ENCODE measurements around the gene FPR2. TPM values are rescaled to one million over a fixed set of nuclear protein-coding genes. Genes with fewer than 3 reads are reported as not detected.

Gene FPR2
- total and polyA plus RNA-seq, 2 of the 13 experiments (the other 11 are each of a cell fraction or from before 2014, with no cell fraction given) = not detected

DNA sequence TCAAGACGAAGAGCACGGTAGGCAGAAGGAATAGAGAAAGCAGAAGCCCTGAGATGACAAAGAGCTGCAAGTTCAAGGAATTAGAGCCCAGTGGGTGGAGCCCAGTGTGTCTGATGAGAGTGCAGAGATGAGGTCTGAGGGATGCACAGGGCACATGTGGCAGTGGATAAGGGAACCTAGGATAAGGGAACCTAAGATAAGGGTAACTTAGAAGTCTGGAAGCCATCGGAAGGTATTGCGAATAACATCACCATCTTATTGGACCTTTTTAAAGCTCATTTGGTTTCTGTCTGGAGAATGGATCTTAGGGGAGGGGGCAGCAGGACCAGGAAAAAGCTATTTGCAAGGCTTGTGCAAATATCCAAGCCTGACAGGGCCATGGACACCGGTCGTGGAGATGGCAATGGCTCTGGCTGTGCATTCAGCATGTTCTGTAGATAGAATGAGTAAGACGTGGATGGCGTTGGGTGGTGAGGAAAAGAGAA is 35.3 kb downstream of the FPR2 start:
- TF ChIP-seq ZNF432 (CRISPR knock-in tag; IDR thresholded peaks at IDR 0.05; ENCODE audit: borderline replicate concordance) (no peak), KMT2A (CRISPR knock-in tag; IDR thresholded peaks at IDR 0.05) (no peak), SMARCE1 (IDR thresholded peaks at IDR 0.05; ENCODE audit: borderline replicate concordance) (no peak), ZFP82 (CRISPR knock-in tag; IDR thresholded peaks at IDR 0.05; ENCODE audit: borderline replicate concordance) (no peak), ZNF670 (CRISPR knock-in tag; IDR thresholded peaks at IDR 0.05; ENCODE audit: borderline replicate concordance) (no peak), RXRB (CRISPR knock-in tag; IDR thresholded peaks at IDR 0.05; ENCODE audit: borderline replicate concordance) (no peak), ZBTB7B (CRISPR knock-in tag; IDR thresholded peaks at IDR 0.05) (no peak), HNF4G (IDR thresholded peaks at IDR 0.05; ENCODE audit: borderline replicate concordance, low read depth, low read length) (no peak), HNF4G (CRISPR knock-in tag; IDR thresholded peaks at IDR 0.05; ENCODE audit: borderline replicate concordance, low read depth) (no peak), ZBTB1 (CRISPR knock-in tag; IDR thresholded peaks at IDR 0.05; ENCODE audit: borderline replicate concordance) (no peak), SSRP1 (CRISPR knock-in tag; IDR thresholded peaks at IDR 0.05) (no peak)
- TF ChIP-seq, protein P1, sequence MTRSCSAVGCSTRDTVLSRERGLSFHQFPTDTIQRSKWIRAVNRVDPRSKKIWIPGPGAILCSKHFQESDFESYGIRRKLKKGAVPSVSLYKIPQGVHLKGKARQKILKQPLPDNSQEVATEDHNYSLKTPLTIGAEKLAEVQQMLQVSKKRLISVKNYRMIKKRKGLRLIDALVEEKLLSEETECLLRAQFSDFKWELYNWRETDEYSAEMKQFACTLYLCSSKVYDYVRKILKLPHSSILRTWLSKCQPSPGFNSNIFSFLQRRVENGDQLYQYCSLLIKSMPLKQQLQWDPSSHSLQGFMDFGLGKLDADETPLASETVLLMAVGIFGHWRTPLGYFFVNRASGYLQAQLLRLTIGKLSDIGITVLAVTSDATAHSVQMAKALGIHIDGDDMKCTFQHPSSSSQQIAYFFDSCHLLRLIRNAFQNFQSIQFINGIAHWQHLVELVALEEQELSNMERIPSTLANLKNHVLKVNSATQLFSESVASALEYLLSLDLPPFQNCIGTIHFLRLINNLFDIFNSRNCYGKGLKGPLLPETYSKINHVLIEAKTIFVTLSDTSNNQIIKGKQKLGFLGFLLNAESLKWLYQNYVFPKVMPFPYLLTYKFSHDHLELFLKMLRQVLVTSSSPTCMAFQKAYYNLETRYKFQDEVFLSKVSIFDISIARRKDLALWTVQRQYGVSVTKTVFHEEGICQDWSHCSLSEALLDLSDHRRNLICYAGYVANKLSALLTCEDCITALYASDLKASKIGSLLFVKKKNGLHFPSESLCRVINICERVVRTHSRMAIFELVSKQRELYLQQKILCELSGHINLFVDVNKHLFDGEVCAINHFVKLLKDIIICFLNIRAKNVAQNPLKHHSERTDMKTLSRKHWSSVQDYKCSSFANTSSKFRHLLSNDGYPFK (CRISPR knock-in tag; IDR thresholded peaks at IDR 0.05; ENCODE audit: borderline replicate concordance) = no peak
- TF ChIP-seq, protein P2, sequence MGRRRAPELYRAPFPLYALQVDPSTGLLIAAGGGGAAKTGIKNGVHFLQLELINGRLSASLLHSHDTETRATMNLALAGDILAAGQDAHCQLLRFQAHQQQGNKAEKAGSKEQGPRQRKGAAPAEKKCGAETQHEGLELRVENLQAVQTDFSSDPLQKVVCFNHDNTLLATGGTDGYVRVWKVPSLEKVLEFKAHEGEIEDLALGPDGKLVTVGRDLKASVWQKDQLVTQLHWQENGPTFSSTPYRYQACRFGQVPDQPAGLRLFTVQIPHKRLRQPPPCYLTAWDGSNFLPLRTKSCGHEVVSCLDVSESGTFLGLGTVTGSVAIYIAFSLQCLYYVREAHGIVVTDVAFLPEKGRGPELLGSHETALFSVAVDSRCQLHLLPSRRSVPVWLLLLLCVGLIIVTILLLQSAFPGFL (CRISPR knock-in tag; IDR thresholded peaks at IDR 0.05) = no peak
- no peak overlapping the region for H2AFZ ChIP-seq (ENCODE audit: low read length)
- no peak overlapping the region for H3K4me3 ChIP-seq (replicated peaks in 1 of 3; ENCODE audit: insufficient read depth in 1 of 3, low read depth in 2 of 3, low read length in 3 of 3)
- intact Hi-C loops (cut with micrococcal nuclease; ENCODE audit: unreplicated experiment) = no loop called here
- CTCF ChIA-PET (ENCODE audit: low intra/inter-chr PET ratio, low total read pairs) = no interaction called here
- peaks cover 10% of the 10 kb centered on the region; the same call in 1 of the 2 replicates for H3K4me1 ChIP-seq (ENCODE audit: insufficient read depth, low read length)
- FAIRE-seq = no peak
- in situ Hi-C loops (cut with HindIII; ENCODE audit: extremely low pct_ligation_motif_present, low pct_unique_long_range_greater_than_20kb) = no loop called here
- H3K9ac ChIP-seq (ENCODE audit: insufficient read depth, low read depth, low read length) = no peak overlapping the region
- POLR2A ChIA-PET = no interaction called here
- no TSS peak for BruUV-seq (replicated peaks)
- no peaks in the 10 kb centered on the region for H3K36me3 ChIP-seq (replicated peaks in 1 of 2; ENCODE audit: control insufficient read depth in 1 of 2, insufficient read depth in 2 of 2, low read length in 2 of 2)
- no peak for DNase-seq (ENCODE audit: low spot score)
- H3K9me3 ChIP-seq (ENCODE audit: low read length) = peaks cover 7% of the 10 kb centered on the region; the same call in 1 of the 2 replicates
- H3K27ac ChIP-seq (ENCODE audit: extremely low read length, insufficient read depth, low read length) = no peak overlapping the region
- no peaks in the 10 kb centered on the region for H3K27me3 ChIP-seq (ENCODE audit: control insufficient read depth in 1 of 2, insufficient read depth in 2 of 2, low read length in 2 of 2)
- 49% methylated on average over 8 of the region's 8 CpGs for WGBS (ENCODE audit: low lambda C conversion rate)
- no peaks in the 10 kb centered on the region for H3K79me2 ChIP-seq (ENCODE audit: insufficient read depth, low read length)
- no peaks in the 10 kb centered on the region for H4K20me1 ChIP-seq (ENCODE audit: insufficient read depth, low read length)
- no peak for ATAC-seq
- H3K4me2 ChIP-seq (ENCODE audit: low read depth, low read length) = no peak overlapping the region

All from HepG2 (cell line).